Measurements from ENCODE around the gene GTPBP1. TPM values are rescaled to one million over a fixed set of nuclear protein-coding genes. Genes with fewer than 3 reads are reported as not detected.

The GTPBP1 gene
- total and polyA plus RNA-seq, 2 of the 13 experiments (the other 11 are each of a cell fraction or from before 2014, with no cell fraction given) = 22.3 to 27.0 TPM

- TF ChIP-seq ZBTB34 (CRISPR knock-in tag; IDR thresholded peaks at IDR 0.05) = no peak
- TF ChIP-seq GMEB2 (CRISPR knock-in tag; IDR thresholded peaks at IDR 0.05; ENCODE audit: low read depth) = no peak
- TF ChIP-seq REPIN1 (CRISPR knock-in tag; IDR thresholded peaks at IDR 0.05; ENCODE audit: borderline replicate concordance, low read depth) = no peak
- no peak for TF ChIP-seq ZKSCAN1 (IDR thresholded peaks at IDR 0.05; ENCODE audit: low read length)
- TF ChIP-seq, protein P1, sequence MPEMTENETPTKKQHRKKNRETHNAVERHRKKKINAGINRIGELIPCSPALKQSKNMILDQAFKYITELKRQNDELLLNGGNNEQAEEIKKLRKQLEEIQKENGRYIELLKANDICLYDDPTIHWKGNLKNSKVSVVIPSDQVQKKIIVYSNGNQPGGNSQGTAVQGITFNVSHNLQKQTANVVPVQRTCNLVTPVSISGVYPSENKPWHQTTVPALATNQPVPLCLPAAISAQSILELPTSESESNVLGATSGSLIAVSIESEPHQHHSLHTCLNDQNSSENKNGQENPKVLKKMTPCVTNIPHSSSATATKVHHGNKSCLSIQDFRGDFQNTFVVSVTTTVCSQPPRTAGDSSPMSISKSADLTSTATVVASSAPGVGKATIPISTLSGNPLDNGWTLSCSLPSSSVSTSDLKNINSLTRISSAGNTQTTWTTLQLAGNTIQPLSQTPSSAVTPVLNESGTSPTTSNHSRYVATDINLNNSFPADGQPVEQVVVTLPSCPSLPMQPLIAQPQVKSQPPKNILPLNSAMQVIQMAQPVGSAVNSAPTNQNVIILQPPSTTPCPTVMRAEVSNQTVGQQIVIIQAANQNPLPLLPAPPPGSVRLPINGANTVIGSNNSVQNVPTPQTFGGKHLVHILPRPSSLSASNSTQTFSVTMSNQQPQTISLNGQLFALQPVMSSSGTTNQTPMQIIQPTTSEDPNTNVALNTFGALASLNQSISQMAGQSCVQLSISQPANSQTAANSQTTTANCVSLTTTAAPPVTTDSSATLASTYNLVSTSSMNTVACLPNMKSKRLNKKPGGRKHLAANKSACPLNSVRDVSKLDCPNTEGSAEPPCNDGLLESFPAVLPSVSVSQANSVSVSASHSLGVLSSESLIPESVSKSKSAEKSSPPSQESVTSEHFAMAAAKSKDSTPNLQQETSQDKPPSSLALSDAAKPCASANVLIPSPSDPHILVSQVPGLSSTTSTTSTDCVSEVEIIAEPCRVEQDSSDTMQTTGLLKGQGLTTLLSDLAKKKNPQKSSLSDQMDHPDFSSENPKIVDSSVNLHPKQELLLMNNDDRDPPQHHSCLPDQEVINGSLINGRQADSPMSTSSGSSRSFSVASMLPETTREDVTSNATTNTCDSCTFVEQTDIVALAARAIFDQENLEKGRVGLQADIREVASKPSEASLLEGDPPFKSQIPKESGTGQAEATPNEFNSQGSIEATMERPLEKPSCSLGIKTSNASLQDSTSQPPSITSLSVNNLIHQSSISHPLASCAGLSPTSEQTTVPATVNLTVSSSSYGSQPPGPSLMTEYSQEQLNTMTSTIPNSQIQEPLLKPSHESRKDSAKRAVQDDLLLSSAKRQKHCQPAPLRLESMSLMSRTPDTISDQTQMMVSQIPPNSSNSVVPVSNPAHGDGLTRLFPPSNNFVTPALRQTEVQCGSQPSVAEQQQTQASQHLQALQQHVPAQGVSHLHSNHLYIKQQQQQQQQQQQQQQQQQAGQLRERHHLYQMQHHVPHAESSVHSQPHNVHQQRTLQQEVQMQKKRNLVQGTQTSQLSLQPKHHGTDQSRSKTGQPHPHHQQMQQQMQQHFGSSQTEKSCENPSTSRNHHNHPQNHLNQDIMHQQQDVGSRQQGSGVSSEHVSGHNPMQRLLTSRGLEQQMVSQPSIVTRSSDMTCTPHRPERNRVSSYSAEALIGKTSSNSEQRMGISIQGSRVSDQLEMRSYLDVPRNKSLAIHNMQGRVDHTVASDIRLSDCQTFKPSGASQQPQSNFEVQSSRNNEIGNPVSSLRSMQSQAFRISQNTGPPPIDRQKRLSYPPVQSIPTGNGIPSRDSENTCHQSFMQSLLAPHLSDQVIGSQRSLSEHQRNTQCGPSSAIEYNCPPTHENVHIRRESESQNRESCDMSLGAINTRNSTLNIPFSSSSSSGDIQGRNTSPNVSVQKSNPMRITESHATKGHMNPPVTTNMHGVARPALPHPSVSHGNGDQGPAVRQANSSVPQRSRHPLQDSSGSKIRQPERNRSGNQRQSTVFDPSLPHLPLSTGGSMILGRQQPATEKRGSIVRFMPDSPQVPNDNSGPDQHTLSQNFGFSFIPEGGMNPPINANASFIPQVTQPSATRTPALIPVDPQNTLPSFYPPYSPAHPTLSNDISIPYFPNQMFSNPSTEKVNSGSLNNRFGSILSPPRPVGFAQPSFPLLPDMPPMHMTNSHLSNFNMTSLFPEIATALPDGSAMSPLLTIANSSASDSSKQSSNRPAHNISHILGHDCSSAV (CRISPR knock-in tag; IDR thresholded peaks at IDR 0.05; ENCODE audit: borderline replicate concordance) = no peak
- no peak for TF ChIP-seq ZNF792 (CRISPR knock-in tag; IDR thresholded peaks at IDR 0.05)
- no peak for TF ChIP-seq ARID2 (CRISPR knock-in tag; IDR thresholded peaks at IDR 0.05; ENCODE audit: borderline replicate concordance)
- TF ChIP-seq PLRG1 (conservative IDR thresholded peaks at IDR 0.05) = no peak
- TF ChIP-seq, protein P2, sequence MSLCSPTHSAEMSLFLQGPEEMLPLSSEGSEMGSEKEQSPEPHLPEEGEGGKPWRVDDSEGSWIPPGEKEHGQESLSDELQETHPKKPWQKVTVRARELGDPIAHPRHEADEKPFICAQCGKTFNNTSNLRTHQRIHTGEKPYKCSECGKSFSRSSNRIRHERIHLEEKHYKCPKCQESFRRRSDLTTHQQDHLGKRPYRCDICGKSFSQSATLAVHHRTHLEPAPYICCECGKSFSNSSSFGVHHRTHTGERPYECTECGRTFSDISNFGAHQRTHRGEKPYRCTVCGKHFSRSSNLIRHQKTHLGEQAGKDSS (CRISPR knock-in tag; IDR thresholded peaks at IDR 0.05; ENCODE audit: borderline replicate concordance, low read depth) = no peak
- TF ChIP-seq ZMYM3 (CRISPR knock-in tag; IDR thresholded peaks at IDR 0.05) = no peak
- TF ChIP-seq ZNF619 (CRISPR knock-in tag; IDR thresholded peaks at IDR 0.05) = 0 out of 2 replicates have a peak, but pooled peaks have one; percentile 56
- TF ChIP-seq PCBP1 (IDR thresholded peaks at IDR 0.05; ENCODE audit: borderline replicate concordance, low read depth, low read length) = peak; percentile 78; the same call in 1 of the 2 replicates
- TF ChIP-seq NKX3-1 (CRISPR knock-in tag; IDR thresholded peaks at IDR 0.05) = 0 out of 2 replicates have a peak, but pooled peaks have one; percentile 14
- no peak for TF ChIP-seq RBAK (CRISPR knock-in tag; IDR thresholded peaks at IDR 0.05)
- peak; percentile 7; the same call in 1 of the 2 replicates for TF ChIP-seq ZNF558 (CRISPR knock-in tag; IDR thresholded peaks at IDR 0.05; ENCODE audit: borderline replicate concordance)
- TF ChIP-seq YEATS2 (CRISPR knock-in tag; IDR thresholded peaks at IDR 0.05; ENCODE audit: borderline replicate concordance) = peak; percentile 59; the same call in 1 of the 2 replicates
Measured at GRCh38 chr22:38656256-38657044, 49.3 kb upstream of the GTPBP1 start, which contains the start of the genes CBY1 and FAM227A (continued).
